ENCODE data around the gene ITPR1.
A peak's percentile ranks its signal among the peaks of the same experiment; 100 is the strongest.

The ITPR1 gene

DNA sequence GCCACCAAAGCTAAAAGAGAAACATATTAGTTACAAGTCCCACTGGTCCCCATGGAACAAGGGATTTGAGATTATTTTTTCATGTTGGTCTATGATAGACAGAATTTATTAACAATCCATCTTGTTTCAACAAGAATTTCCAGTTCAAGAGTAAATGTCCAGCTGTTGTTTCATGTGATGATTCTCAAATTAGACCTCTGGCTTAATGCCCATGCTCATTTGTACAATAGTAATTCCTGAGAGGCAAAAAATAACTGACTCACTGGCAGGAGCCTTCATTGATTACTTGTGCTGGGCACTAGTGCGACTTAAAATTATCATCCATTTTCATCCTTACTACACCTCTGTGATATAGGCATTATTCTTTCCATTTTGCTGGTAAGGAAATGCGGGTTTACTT lies 171.3 kb downstream of the ITPR1 start:
- Histone ChIP-seq H3K27me3 (no peaks in the 10 kb centered on the region), H3K36me3 (peaks cover 72% of the 10 kb centered on the region), H3K27ac (no peak overlapping the region), H3K9ac (no peak overlapping the region), H3K4me3 (no peak overlapping the region), H3K4me1 (no peaks in the 10 kb centered on the region), H3K4me2 (no peak overlapping the region), H3K9me3 (no peaks in the 10 kb centered on the region), H4K20me1 (no peaks in the 10 kb centered on the region)
- no peak for TF ChIP-seq Cebpa-rat (IDR thresholded peaks at IDR 0.05)

DNA sequence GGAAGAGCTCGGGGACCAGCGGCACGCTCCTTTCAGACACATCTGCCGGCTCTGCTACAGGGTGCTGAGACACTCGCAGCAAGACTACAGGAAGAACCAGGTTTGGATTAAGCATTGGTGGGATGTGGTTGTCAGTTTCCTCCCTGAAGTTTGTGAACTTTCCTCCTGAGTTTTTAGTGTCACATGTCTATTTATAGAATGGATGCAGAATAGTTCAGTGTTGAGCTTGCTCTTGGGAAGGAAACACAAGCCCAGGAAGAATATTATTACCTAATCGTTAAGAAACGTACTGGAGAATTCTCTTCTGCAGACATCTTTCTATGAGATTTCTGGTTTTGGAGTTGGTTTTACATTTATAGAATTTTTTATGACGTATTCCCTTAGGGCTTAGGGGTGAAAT lies 172.0 kb downstream of the ITPR1 start:
- Histone ChIP-seq H3K9ac (no peak overlapping the region), H3K27me3 (no peaks in the 10 kb centered on the region), H3K4me1 (no peaks in the 10 kb centered on the region), H3K36me3 (peaks cover 78% of the 10 kb centered on the region), H3K4me3 (no peak overlapping the region), H3K27ac (no peak overlapping the region), H3K9me3 (no peaks in the 10 kb centered on the region), H3K4me2 (no peak overlapping the region), H4K20me1 (no peaks in the 10 kb centered on the region)
- no peak for TF ChIP-seq Cebpa-rat (IDR thresholded peaks at IDR 0.05)

DNA sequence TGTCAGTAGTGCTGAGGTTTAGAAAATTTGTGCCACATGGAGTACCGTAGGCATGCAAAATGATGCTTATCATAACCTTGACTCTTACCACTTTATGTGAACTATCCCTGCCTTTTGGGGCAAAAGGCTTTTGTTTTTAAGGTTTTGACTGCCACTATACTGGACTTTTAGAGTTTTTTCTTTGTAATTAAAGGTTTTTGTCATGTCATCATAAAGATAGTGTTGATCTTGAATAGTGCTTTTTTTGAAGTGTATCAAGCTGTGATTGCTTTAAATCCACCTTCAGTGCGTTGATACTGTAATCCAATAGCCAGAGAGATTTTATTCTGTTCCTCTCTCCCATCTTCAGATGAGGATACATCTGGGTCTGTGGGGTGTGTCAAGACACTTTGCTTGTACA lies 172.9 kb downstream of the ITPR1 start:
- Histone ChIP-seq H3K27ac (no peak overlapping the region), H3K36me3 (peaks cover 85% of the 10 kb centered on the region), H3K9me3 (no peaks in the 10 kb centered on the region), H3K27me3 (no peaks in the 10 kb centered on the region), H4K20me1 (no peaks in the 10 kb centered on the region), H3K4me2 (no peak overlapping the region), H3K9ac (no peak overlapping the region), H3K4me3 (no peak overlapping the region), H3K4me1 (no peaks in the 10 kb centered on the region)
- TF ChIP-seq Cebpa-rat (IDR thresholded peaks at IDR 0.05), result no peak

DNA sequence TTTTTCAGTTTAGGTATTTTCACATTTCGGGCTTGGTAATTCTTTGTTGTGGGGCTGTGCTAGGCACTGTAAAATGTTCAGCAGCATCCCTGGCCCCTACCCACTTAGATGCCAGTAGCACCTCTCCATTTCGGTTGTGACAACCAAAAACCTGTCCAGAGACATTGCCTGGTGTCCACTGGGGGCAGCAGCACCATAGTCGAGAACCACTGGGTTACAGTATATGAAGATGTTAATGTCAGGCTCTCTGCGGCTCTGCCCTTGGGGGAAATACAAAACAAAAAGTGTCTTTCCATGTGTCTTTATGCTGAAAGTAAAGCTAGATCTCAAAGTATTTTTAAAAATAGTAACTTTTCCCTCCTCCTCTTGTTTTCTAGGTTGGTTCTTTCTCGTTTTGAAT lies 177.2 kb downstream of the ITPR1 start:
- TF ChIP-seq Cebpa-rat (IDR thresholded peaks at IDR 0.05), result no peak
- Histone ChIP-seq H3K9me3 (no peaks in the 10 kb centered on the region), H3K4me2 (no peak overlapping the region), H3K36me3 (peaks cover 85% of the 10 kb centered on the region), H3K4me3 (no peak overlapping the region), H3K27me3 (no peaks in the 10 kb centered on the region), H4K20me1 (no peaks in the 10 kb centered on the region), H3K27ac (no peak overlapping the region), H3K9ac (no peak overlapping the region), H3K4me1 (no peaks in the 10 kb centered on the region)

DNA sequence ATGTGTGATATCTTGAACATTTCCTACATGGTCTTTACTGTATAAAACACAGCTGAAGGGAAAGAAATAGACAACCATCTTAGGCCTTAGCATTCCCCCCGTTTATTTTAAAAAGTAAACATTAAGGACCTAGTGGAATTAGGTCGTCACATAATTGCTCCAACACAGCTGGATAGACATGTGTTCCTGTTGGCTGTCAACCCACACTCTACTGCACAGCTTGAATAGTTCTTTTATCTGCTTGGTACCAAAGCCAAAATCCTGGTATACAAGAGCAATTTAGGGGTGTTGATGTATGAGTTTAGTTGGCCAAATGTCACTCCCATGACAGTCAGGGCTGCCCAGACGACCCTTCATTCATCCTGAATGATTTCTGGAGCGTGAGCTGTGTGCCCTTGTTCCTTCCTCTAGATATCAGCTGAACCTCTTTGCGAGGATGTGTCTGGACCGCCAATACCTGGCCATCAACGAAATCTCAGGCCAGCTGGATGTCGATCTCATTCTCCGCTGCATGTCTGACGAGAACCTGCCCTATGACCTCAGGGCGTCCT lies 179.7 kb downstream of the ITPR1 start:
- Histone ChIP-seq H3K27me3 (no peaks in the 10 kb centered on the region), H4K20me1 (no peaks in the 10 kb centered on the region), H3K4me1 (no peaks in the 10 kb centered on the region), H3K4me2 (no peak overlapping the region), H3K4me3 (no peak overlapping the region), H3K9ac (no peak overlapping the region), H3K9me3 (no peaks in the 10 kb centered on the region), H3K27ac (no peak overlapping the region), H3K36me3 (peaks cover 80% of the 10 kb centered on the region)
- TF ChIP-seq Cebpa-rat (IDR thresholded peaks at IDR 0.05), result no peak

DNA sequence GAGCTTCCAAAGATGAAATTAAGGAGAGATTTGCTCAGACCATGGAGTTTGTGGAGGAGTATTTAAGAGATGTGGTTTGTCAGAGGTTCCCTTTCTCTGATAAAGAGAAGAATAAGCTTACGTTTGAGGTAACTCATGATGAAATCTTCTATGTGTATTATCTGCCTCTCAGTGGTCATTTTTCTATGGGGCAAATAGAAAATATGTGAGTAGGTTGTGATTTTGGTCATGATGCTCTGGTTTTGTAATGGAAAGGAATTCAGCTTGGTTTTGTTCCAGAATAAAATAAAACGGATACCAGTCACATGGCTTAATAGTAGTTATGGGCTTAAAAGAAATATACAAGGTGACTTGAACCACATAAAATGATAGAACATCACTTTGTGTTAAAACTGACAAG lies 181.1 kb downstream of the ITPR1 start:
- no peaks in the 10 kb centered on the region for H3K9me3 ChIP-seq
- H3K4me1 ChIP-seq, result no peaks in the 10 kb centered on the region
- H3K36me3 ChIP-seq, result peaks cover 79% of the 10 kb centered on the region
- no peak for TF ChIP-seq Cebpa-rat (IDR thresholded peaks at IDR 0.05)
- H3K9ac ChIP-seq, result no peak overlapping the region
- H3K4me2 ChIP-seq, result no peak overlapping the region
- H3K27me3 ChIP-seq, result no peaks in the 10 kb centered on the region
- H3K27ac ChIP-seq, result no peak overlapping the region
- no peak overlapping the region for H3K4me3 ChIP-seq
- no peaks in the 10 kb centered on the region for H4K20me1 ChIP-seq

DNA sequence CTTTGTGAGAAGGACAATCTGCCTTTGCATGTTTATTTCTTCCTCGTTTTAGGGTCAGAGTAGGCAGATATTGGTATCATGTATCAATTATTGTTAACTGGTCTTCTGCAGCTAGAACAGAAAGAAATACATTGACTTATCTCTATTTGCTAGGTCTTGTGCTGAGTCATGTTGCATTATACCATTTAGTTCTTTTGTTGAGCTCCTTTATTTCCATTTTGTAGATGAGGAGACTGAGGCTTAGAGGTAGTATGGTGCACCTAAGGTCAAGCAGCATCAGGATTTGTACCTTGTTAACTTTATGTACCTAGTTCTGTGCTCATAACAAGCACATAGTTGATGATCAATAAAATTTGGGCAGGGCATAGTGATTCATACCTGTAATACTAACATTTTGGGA lies 182.6 kb downstream of the ITPR1 start:
- H3K4me3 ChIP-seq, result no peak overlapping the region
- peaks cover 79% of the 10 kb centered on the region for H3K36me3 ChIP-seq
- no peaks in the 10 kb centered on the region for H3K27me3 ChIP-seq
- no peak for TF ChIP-seq Cebpa-rat (IDR thresholded peaks at IDR 0.05)
- no peaks in the 10 kb centered on the region for H3K9me3 ChIP-seq
- H3K4me1 ChIP-seq, result peaks cover 6% of the 10 kb centered on the region
- no peak overlapping the region for H3K9ac ChIP-seq
- no peak overlapping the region for H3K4me2 ChIP-seq
- no peak overlapping the region for H3K27ac ChIP-seq
- H4K20me1 ChIP-seq, result no peaks in the 10 kb centered on the region

DNA sequence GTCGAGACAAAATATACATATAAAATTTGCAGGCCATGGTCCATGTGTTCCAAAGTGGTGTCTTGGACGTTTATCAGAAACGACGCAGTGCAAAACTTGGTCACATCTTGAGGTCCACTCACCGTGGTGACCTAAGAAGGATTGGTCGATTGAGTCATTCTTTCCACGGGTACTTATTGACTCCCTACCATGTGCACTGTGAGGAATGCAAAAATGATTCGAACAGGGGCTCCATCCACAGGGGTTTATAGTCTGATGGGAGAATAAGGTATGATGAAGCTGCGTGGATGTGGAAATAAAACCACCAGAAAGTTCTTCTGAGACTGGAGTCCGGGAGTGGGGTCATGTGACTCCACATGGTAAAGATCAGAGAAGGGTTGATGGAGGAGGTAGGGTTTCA lies 185.2 kb downstream of the ITPR1 start:
- Histone ChIP-seq H3K27ac (no peak overlapping the region), H3K4me2 (no peak overlapping the region), H3K27me3 (no peaks in the 10 kb centered on the region), H3K9me3 (no peaks in the 10 kb centered on the region), H3K4me3 (no peak overlapping the region), H3K4me1 (peaks cover 10% of the 10 kb centered on the region), H3K36me3 (peaks cover 72% of the 10 kb centered on the region), H3K9ac (no peak overlapping the region), H4K20me1 (no peaks in the 10 kb centered on the region)
- no peak for TF ChIP-seq Cebpa-rat (IDR thresholded peaks at IDR 0.05)

DNA sequence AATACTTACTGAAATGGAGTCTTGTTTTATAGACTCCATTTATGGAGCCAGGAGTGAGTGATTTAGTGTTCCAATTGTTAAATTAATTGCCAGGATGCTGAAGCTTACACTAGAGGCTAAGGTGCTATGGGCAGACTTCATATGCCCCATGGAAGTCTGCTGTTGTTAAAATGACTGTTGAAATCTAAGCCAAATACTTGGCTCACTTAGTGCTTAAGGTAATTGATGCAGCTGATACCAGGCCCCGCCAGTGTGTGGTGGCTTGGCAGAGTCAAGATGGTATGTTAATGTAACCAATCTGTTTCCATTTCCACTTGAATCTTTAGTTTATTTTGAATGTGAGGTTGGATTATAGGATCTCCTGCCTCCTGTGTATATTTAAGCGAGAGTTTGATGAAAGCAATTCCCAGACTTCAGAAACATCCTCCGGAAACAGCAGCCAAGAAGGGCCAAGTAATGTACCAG lies 187.1 kb downstream of the ITPR1 start:
- no peak overlapping the region for H3K27ac ChIP-seq
- TF ChIP-seq Cebpa-rat (IDR thresholded peaks at IDR 0.05), result no peak
- peak overlapping the region; percentile 13 for H3K4me2 ChIP-seq
- H3K9ac ChIP-seq, result no peak overlapping the region
- H4K20me1 ChIP-seq, result no peaks in the 10 kb centered on the region
- H3K4me1 ChIP-seq, result peaks cover 10% of the 10 kb centered on the region
- no peaks in the 10 kb centered on the region for H3K9me3 ChIP-seq
- H3K27me3 ChIP-seq, result no peaks in the 10 kb centered on the region
- no peak overlapping the region for H3K4me3 ChIP-seq
- H3K36me3 ChIP-seq, result peaks cover 73% of the 10 kb centered on the region

DNA sequence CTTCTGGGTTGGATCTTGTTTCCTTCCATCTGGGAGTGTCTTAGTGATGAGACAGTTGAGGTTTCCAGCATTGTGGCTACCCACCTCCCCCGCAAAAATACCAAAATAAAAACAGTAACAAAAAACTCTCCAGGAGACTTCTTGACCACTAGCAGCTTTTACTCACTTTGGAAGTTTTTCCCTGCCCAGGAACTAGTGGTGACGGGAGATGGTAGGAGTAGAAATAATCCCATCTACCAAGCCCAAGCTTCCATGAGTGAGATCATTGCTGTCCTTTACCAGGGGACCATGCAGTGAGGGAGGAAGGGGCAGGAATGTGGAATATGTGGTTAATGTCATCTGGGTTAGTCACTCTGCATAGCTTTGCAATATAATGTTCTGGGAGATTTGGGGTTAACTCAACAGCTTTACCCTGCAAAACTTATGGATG lies 187.7 kb downstream of the ITPR1 start:
- H3K9ac ChIP-seq, result no peak overlapping the region
- peaks cover 10% of the 10 kb centered on the region for H3K4me1 ChIP-seq
- no peaks in the 10 kb centered on the region for H3K9me3 ChIP-seq
- no peak overlapping the region for H3K4me3 ChIP-seq
- no peaks in the 10 kb centered on the region for H4K20me1 ChIP-seq
- H3K4me2 ChIP-seq, result peak overlapping the region; percentile 13
- TF ChIP-seq Cebpa-rat (IDR thresholded peaks at IDR 0.05), result no peak
- H3K27me3 ChIP-seq, result no peaks in the 10 kb centered on the region
- peaks cover 76% of the 10 kb centered on the region for H3K36me3 ChIP-seq
- H3K27ac ChIP-seq, result no peak overlapping the region

DNA sequence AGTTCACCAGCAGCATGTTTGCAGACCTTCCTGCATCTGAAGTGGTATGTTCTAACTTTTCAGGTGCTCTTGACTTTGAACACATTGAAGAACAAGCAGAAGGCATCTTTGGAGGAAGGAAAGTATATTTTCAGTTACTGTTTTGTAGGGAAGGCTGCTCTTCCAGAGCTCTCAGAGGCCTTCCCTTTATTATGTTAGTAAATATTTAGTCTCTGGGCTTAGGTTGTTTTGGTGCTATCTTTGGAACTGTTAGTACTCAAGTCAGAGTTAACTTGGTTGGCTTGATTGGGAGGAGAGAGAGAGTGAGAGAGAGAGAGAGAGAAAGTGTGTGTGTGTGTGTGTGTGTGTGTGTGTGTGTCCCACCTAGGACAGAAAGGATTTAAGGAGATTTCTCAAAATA lies 188.2 kb downstream of the ITPR1 start:
- Histone ChIP-seq H3K4me3 (no peak overlapping the region), H3K9me3 (no peaks in the 10 kb centered on the region), H3K36me3 (peaks cover 76% of the 10 kb centered on the region), H3K27ac (no peak overlapping the region), H3K9ac (no peak overlapping the region), H3K27me3 (no peaks in the 10 kb centered on the region), H3K4me2 (no peak overlapping the region), H3K4me1 (peaks cover 10% of the 10 kb centered on the region), H4K20me1 (no peaks in the 10 kb centered on the region)
- no peak for TF ChIP-seq Cebpa-rat (IDR thresholded peaks at IDR 0.05)
